Uterus (tissue), 4 donors: ENCODE data around the gene UBA52. TPM values are rescaled to one million over a fixed set of nuclear protein-coding genes. Genes with fewer than 3 reads are reported as not detected.

Source experiments
- DNase-seq, 2 donors: peaks; one replicate each; pipeline ENCODE4 v3.0.0-alpha.2; 2019 to 2020
- H3K27ac ChIP-seq, 2 donors: fragments of 200-600 bp; sonication (generic); 1 replicate in 1 of 2; 2 replicates in 1 of 2; pipeline ENCODE4 v1.5.1; 2016 to 2018
- H3K27me3 ChIP-seq, 2 donors: fragments of 200-600 bp; sonication (generic); one replicate each; pipeline ENCODE4 v1.5.1; 2018 to 2019; ENCODE audit warnings: control low read depth in 1 of 2
- H3K36me3 ChIP-seq, 2 donors: fragments of 200-600 bp; sonication (generic); one replicate each; pipeline ENCODE4 v1.5.1; 2019; ENCODE audit warnings: control low read depth in 1 of 2
- H3K4me1 ChIP-seq, 2 donors: fragments of 200-600 bp; sonication (generic); one replicate each; pipeline ENCODE4 v1.5.1; 2018 to 2019; ENCODE audit warnings: control low read depth in 1 of 2
- H3K4me3 ChIP-seq, 2 donors: fragments of 200-600 bp; sonication (generic); 1 replicate in 1 of 2; 2 replicates in 1 of 2; pipeline ENCODE4 v1.5.1; 2018 to 2019; ENCODE audit warnings: mild to moderate bottlenecking in 1 of 2
- H3K9me3 ChIP-seq, 2 donors: fragments of 200-600 bp; sonication (generic); one replicate each; pipeline ENCODE4 v1.5.1; 2019; ENCODE audit warnings: control low read depth in 1 of 2
- POLR2A ChIP-seq, 2 donors: fragments of 450-650 bp; IDR thresholded peaks; one replicate each; pipeline ENCODE4 v1.6.1; 2016; ENCODE audit warnings: antibody characterized with exemption in 2 of 2, mild to moderate bottlenecking in 1 of 2, moderate library complexity in 1 of 2
- intact Hi-C: fragments of 100-400 bp; cut with DNase I; formaldehyde crosslinking; loops from one replicate; pipeline ENCODE4 v1.15.1; 2023; ENCODE audit warnings: low total_unique reads
- total RNA-seq, 4 donors: library from RNA; depleted of rRNA in 3 of 4; stranded (reverse); fragments of >200 nt in 3 of 4; gene quantifications; one replicate each; pipeline versions ENCODE4 v1.1.0 to v1.2.4, GENCODE V29; 2014 to 2023
- TF ChIP-seq, protein P1 (sequence below), 4 experiments: fragments of 200-600 bp in 2 of 4; fragments of 450-650 bp in 2 of 4; sonication (generic) in 2 of 4; IDR thresholded peaks; one replicate each; pipeline ENCODE4 v1.5.1; 2016 to 2019; ENCODE audit warnings: antibody characterized with exemption in 4 of 4, mild to moderate bottlenecking in 2 of 4, moderate library complexity in 1 of 4
- donor health status: DM: yes; HTN: yes; CAD: no.

Gene UBA52
- total RNA-seq, 4 donors from 2014 or later, result 295 to 1,369 (median 721) TPM

DNA sequence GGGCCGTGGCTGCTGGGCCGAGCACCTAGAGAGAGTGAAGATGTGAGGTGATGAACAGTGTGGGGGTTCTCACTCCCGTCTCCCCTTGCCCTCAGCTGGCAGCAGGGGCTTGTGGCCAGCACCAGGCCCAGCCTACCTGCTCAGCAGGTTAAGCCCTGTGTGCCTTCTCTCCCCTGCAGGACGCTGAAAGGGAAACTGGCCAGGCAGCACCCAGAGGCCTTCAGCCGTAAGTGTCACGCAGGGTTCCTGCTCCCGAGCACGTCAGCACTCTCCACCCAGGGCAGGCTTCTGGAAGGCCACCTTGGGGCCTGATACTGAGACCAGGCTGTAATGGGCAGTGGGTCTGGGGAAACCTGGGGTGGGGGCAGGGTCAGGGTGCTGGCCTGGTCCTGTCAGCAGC lies 4.7 kb upstream of the UBA52 start:
- no peaks in the 10 kb centered on the region for H3K36me3 ChIP-seq
- no peaks in the 10 kb centered on the region for H3K27me3 ChIP-seq
- DNase-seq, result no peak
- TF ChIP-seq POLR2A (IDR thresholded peaks at IDR 0.05), result no peak
- no peak overlapping the region for H3K27ac ChIP-seq
- H3K4me1 ChIP-seq, result no peaks in the 10 kb centered on the region
- no peaks in the 10 kb centered on the region for H3K9me3 ChIP-seq
- H3K4me3 ChIP-seq, result no peak overlapping the region
- intact Hi-C loops, result no loop called here

DNA sequence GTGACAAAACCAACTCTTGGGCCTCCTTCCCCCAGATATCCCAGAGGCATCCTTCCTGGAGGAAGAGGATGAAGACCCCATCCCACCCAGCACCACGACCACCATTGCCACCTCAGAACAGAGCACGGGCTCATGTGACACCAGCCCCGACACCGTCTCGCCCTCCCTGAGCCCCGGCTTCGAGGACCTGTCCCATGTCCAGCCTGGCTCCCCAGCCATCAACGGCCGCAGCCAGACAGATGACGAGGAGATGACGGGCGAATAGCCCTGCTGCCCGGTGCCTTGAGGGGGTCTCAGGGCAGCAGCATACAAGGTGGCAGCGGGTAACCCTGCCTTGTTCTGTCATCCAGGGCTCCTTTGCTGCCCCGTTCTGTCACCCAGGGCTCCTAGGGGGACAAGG lies 3.3 kb upstream of the UBA52 start:
- TF ChIP-seq, protein P1, sequence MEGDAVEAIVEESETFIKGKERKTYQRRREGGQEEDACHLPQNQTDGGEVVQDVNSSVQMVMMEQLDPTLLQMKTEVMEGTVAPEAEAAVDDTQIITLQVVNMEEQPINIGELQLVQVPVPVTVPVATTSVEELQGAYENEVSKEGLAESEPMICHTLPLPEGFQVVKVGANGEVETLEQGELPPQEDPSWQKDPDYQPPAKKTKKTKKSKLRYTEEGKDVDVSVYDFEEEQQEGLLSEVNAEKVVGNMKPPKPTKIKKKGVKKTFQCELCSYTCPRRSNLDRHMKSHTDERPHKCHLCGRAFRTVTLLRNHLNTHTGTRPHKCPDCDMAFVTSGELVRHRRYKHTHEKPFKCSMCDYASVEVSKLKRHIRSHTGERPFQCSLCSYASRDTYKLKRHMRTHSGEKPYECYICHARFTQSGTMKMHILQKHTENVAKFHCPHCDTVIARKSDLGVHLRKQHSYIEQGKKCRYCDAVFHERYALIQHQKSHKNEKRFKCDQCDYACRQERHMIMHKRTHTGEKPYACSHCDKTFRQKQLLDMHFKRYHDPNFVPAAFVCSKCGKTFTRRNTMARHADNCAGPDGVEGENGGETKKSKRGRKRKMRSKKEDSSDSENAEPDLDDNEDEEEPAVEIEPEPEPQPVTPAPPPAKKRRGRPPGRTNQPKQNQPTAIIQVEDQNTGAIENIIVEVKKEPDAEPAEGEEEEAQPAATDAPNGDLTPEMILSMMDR (IDR thresholded peaks at IDR 0.05), result no peak
- no peak for TF ChIP-seq POLR2A (IDR thresholded peaks at IDR 0.05)
- intact Hi-C loops, result no loop called here

DNA sequence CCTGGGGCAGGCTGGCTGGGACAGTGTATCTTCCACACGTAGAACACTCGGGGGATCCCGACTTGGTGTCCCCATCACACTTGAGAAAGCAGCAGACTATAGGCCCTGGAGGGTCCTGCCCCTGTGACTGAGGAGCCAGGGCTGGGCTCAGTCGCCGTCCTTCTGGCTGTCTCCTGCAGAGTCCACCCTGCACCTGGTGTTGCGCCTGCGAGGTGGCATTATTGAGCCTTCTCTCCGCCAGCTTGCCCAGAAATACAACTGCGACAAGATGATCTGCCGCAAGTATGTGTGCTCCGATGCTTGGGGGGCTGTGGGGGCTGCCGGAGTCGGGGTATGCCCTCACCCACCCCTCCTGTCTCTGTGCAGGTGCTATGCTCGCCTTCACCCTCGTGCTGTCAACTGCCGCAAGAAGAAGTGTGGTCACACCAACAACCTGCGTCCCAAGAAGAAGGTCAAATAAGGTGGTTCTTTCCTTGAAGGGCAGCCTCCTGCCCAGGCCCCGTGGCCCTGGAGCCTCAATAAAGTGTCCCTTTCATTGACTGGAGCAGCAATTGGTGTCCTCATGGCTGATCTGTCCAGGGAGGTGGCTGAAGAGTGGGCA lies 3.1 kb downstream of the UBA52 start:
- H3K4me1 ChIP-seq, result peaks cover 8 to 9% of the 10 kb centered on the region in 2 donors
- H3K27ac ChIP-seq, result no peak overlapping the region
- TF ChIP-seq POLR2A (IDR thresholded peaks at IDR 0.05), result no peak
- TF ChIP-seq, protein P1 (IDR thresholded peaks at IDR 0.05), result no peak
- no peak for DNase-seq
- no peak overlapping the region for H3K4me3 ChIP-seq
- no peaks in the 10 kb centered on the region for H3K27me3 ChIP-seq
- intact Hi-C loops, result loop anchor here (10.0 kb wide), 1 partner anchor 130 kb away; no protein-coding TSS in a partner anchor
- H3K9me3 ChIP-seq, result no peaks in the 10 kb centered on the region
- H3K36me3 ChIP-seq, result no peaks in the 10 kb centered on the region

More for the DNA sequence above, 3.3 kb upstream of the UBA52 start:
- Histone ChIP-seq H3K27ac (no peak overlapping the region), H3K9me3 (no peaks in the 10 kb centered on the region), H3K36me3 (no peaks in the 10 kb centered on the region), H3K27me3 (no peaks in the 10 kb centered on the region), H3K4me1 (peaks cover 8 to 9% of the 10 kb centered on the region in 2 donors), H3K4me3 (no peak overlapping the region)
- no peak for DNase-seq

DNA sequence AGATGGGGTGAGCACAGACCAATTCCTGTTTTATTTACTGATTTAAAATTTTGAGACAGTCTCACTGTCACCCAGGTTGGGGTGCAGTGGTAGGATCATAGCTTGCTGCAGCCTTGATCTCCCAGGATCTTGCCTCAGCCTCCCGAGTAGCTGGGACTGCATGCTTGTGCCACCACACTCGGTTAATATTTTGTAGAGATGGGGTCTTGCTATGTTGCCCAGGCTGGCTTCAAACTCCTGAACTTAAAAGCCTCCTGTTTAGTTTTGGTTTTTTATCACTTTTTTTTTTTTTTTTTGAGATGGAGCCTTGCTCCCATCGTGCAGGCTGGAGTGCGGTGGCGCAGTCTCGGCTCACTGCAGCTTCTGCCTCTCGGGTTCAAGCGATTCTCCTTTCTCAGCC lies 4.7 kb downstream of the UBA52 start:
- intact Hi-C loops, result loop anchor here (10.0 kb wide), 1 partner anchor 132 kb away; no protein-coding TSS in a partner anchor
- Histone ChIP-seq H3K4me1 (peaks cover 8 to 9% of the 10 kb centered on the region in 2 donors), H3K36me3 (no peaks in the 10 kb centered on the region), H3K27me3 (no peaks in the 10 kb centered on the region), H3K9me3 (no peaks in the 10 kb centered on the region), H3K4me3 (no peak overlapping the region), H3K27ac (no peak overlapping the region)
- no peak for DNase-seq
- TF ChIP-seq, protein P1 (IDR thresholded peaks at IDR 0.05), result no peak
- no peak for TF ChIP-seq POLR2A (IDR thresholded peaks at IDR 0.05)

DNA sequence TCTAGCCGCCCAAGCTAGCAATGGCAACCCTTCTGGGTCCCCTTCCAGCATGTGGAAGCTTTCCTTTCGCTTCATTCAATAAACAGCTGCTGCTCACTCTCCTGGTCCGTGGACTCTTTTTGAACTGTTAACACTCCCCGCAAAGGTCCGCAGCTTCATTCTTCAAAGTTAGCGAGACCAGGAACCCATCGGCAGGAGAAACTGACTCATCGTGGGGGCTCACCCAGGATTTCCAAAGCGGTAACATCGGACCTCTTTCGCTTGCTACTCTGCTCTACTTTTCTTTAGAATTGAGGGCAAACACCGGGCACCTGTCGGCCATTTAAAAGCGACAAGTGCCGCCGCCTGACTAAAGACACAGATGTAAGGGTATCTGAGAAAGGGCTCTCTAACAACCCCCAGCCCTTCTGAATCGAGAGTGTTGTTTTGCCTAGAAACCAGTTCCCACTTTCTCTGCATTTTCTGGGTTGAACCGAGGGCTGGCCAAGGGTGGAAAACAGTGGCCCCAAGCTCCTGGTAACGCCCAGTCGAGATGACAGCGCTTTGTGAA lies 5.8 kb downstream of the UBA52 start:
- no peak for DNase-seq
- Histone ChIP-seq H3K4me1 (peaks cover 8 to 9% of the 10 kb centered on the region in 2 donors), H3K36me3 (no peaks in the 10 kb centered on the region), H3K27ac (no peak overlapping the region), H3K4me3 (no peak overlapping the region), H3K27me3 (no peaks in the 10 kb centered on the region), H3K9me3 (no peaks in the 10 kb centered on the region)
- intact Hi-C loops, result loop anchor here (10.0 kb wide), 1 partner anchor 133 kb away; no protein-coding TSS in a partner anchor
- TF ChIP-seq, protein P1 (IDR thresholded peaks at IDR 0.05), result no peak
- no peak for TF ChIP-seq POLR2A (IDR thresholded peaks at IDR 0.05)
